ENCODE data around the gene CHRNA3.

Gene CHRNA3

GRCh38 chr15:78605201-78605600 is 15.6 kb downstream of the CHRNA3 start:
- H3K36me3 ChIP-seq (ENCODE audit: insufficient read depth, low read length) = no peaks in the 10 kb centered on the region
- TF ChIP-seq, protein P1, sequence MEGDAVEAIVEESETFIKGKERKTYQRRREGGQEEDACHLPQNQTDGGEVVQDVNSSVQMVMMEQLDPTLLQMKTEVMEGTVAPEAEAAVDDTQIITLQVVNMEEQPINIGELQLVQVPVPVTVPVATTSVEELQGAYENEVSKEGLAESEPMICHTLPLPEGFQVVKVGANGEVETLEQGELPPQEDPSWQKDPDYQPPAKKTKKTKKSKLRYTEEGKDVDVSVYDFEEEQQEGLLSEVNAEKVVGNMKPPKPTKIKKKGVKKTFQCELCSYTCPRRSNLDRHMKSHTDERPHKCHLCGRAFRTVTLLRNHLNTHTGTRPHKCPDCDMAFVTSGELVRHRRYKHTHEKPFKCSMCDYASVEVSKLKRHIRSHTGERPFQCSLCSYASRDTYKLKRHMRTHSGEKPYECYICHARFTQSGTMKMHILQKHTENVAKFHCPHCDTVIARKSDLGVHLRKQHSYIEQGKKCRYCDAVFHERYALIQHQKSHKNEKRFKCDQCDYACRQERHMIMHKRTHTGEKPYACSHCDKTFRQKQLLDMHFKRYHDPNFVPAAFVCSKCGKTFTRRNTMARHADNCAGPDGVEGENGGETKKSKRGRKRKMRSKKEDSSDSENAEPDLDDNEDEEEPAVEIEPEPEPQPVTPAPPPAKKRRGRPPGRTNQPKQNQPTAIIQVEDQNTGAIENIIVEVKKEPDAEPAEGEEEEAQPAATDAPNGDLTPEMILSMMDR (IDR thresholded peaks at IDR 0.05; ENCODE audit: borderline replicate concordance, extremely low read depth, low read length, poor library complexity, severe bottlenecking) = no peak
- H3K27me3 ChIP-seq (ENCODE audit: insufficient read depth, low read length, poor library complexity) = no peaks in the 10 kb centered on the region
- H3K79me2 ChIP-seq (ENCODE audit: insufficient read depth, low read length) = no peaks in the 10 kb centered on the region
- no peak overlapping the region for H3K9ac ChIP-seq (ENCODE audit: low read depth, low read length)
- H3K4me1 ChIP-seq (ENCODE audit: insufficient read depth, low read length) = no peaks in the 10 kb centered on the region
- DNase-seq (no peak), ATAC-seq (ENCODE audit: insufficient read depth, low read depth) (no peak)
- H3K9me3 ChIP-seq (ENCODE audit: insufficient read depth, low read length, severe bottlenecking) = no peaks in the 10 kb centered on the region
- H3K4me2 ChIP-seq (ENCODE audit: insufficient read depth, low read length) = no peak overlapping the region
- no peak overlapping the region for H3K27ac ChIP-seq (ENCODE audit: low read length)
- no peak overlapping the region for H2AFZ ChIP-seq (ENCODE audit: low read depth, low read length)
- H4K20me1 ChIP-seq (ENCODE audit: insufficient read depth, low read length) = no peaks in the 10 kb centered on the region
- no peak overlapping the region for H3K4me3 ChIP-seq (ENCODE audit: low read depth in 1 of 2, low read length in 2 of 2)

DNA sequence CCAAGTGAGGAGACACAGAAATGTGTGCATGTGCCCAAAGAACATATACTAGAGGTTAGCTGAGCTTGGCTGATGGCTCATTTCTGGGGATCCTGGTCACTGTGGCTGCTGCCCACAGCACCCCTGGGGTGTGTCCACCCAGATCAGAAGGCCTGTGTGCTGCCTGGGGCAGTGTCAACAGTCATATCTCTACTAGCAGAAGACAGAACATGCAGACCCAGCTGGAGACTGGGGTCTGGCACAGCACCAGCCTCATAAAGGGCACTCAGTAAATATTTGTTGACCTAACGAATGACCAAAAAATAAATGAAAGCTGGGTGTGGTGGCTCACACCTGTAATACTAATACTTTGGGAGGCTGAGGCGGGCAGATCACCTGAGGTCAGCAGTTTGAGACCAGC is 16.4 kb downstream of the CHRNA3 start:
- H3K4me2 ChIP-seq (ENCODE audit: insufficient read depth, low read length) = no peak overlapping the region
- DNase-seq = no peak
- H4K20me1 ChIP-seq (ENCODE audit: insufficient read depth, low read length) = no peaks in the 10 kb centered on the region
- H3K27ac ChIP-seq (ENCODE audit: low read length) = no peak overlapping the region
- no peaks in the 10 kb centered on the region for H3K27me3 ChIP-seq (ENCODE audit: insufficient read depth, low read length, poor library complexity)
- no peaks in the 10 kb centered on the region for H3K79me2 ChIP-seq (ENCODE audit: insufficient read depth, low read length)
- H3K4me1 ChIP-seq (ENCODE audit: insufficient read depth, low read length) = no peaks in the 10 kb centered on the region
- no peak overlapping the region for H2AFZ ChIP-seq (ENCODE audit: low read depth, low read length)
- ATAC-seq (ENCODE audit: insufficient read depth, low read depth) = no peak
- TF ChIP-seq, protein P1 (IDR thresholded peaks at IDR 0.05; ENCODE audit: borderline replicate concordance, extremely low read depth, low read length, poor library complexity, severe bottlenecking) = no peak
- TF ChIP-seq EZH2 (IDR thresholded peaks at IDR 0.05; ENCODE audit: borderline replicate concordance, low read depth, low read length, severe bottlenecking) = no peak
- H3K9ac ChIP-seq (ENCODE audit: low read depth, low read length) = no peak overlapping the region
- no peak overlapping the region for H3K4me3 ChIP-seq (ENCODE audit: low read depth in 1 of 2, low read length in 2 of 2)
- H3K36me3 ChIP-seq (ENCODE audit: insufficient read depth, low read length) = no peaks in the 10 kb centered on the region
- no peaks in the 10 kb centered on the region for H3K9me3 ChIP-seq (ENCODE audit: insufficient read depth, low read length, severe bottlenecking)

DNA sequence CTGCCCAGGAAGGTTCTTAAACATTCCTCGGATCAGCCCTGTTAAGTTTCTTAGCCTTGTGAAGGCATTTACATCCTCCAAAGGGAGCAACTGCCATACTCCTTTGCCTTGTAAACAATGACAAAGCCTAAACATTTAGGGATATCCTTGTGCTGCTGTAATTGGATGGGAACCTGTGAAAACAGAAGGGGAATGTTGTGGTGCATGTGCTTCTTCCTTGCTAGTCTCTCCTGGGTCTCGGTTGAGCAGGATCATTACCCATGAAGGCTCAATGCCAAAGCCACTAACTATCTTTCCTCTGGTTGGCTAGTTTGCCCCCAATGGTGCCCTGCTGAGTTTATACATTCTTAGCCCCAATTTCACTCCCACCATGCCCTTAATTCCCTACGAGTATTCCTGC is 17.3 kb downstream of the CHRNA3 start:
- no peaks in the 10 kb centered on the region for H3K36me3 ChIP-seq (ENCODE audit: insufficient read depth, low read length)
- no peaks in the 10 kb centered on the region for H4K20me1 ChIP-seq (ENCODE audit: insufficient read depth, low read length)
- H3K4me1 ChIP-seq (ENCODE audit: insufficient read depth, low read length) = no peaks in the 10 kb centered on the region
- ATAC-seq (ENCODE audit: insufficient read depth, low read depth) (no peak), DNase-seq (no peak)
- H3K4me2 ChIP-seq (ENCODE audit: insufficient read depth, low read length) = no peak overlapping the region
- no peaks in the 10 kb centered on the region for H3K9me3 ChIP-seq (ENCODE audit: insufficient read depth, low read length, severe bottlenecking)
- no peaks in the 10 kb centered on the region for H3K27me3 ChIP-seq (ENCODE audit: insufficient read depth, low read length, poor library complexity)
- TF ChIP-seq EZH2 (IDR thresholded peaks at IDR 0.05; ENCODE audit: borderline replicate concordance, low read depth, low read length, severe bottlenecking) = no peak
- TF ChIP-seq, protein P1 (IDR thresholded peaks at IDR 0.05; ENCODE audit: borderline replicate concordance, extremely low read depth, low read length, poor library complexity, severe bottlenecking) = no peak
- no peak overlapping the region for H2AFZ ChIP-seq (ENCODE audit: low read depth, low read length)
- no peak overlapping the region for H3K9ac ChIP-seq (ENCODE audit: low read depth, low read length)
- H3K4me3 ChIP-seq (ENCODE audit: low read depth in 1 of 2, low read length in 2 of 2) = no peak overlapping the region
- H3K27ac ChIP-seq (ENCODE audit: low read length) = no peak overlapping the region
- no peaks in the 10 kb centered on the region for H3K79me2 ChIP-seq (ENCODE audit: insufficient read depth, low read length)

DNA sequence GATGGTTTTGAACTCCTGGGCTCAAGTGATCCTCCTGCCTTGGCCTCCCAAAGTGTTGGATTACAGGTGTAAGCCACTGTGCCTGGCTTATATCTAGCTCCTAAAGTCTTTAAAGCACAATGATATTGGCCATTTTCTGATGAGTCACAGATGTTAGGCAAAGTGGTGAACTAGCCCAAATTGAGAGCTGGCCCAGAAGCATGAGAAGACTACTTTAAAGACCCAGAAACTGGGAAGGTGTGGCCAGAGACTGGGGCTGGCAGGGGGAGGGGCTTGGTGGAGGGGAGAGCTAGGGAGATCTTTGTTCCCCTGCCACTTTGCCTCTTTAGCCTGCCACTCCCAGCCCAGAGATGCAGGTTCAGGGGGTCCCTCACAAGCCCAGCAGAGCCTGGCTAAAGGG is 21.6 kb downstream of the CHRNA3 start:
- ATAC-seq (ENCODE audit: insufficient read depth, low read depth) (no peak), DNase-seq (no peak)
- no peaks in the 10 kb centered on the region for H3K9me3 ChIP-seq (ENCODE audit: insufficient read depth, low read length, severe bottlenecking)
- H2AFZ ChIP-seq (ENCODE audit: low read depth, low read length) = no peak overlapping the region
- no peaks in the 10 kb centered on the region for H4K20me1 ChIP-seq (ENCODE audit: insufficient read depth, low read length)
- H3K4me1 ChIP-seq (ENCODE audit: insufficient read depth, low read length) = no peaks in the 10 kb centered on the region
- H3K79me2 ChIP-seq (ENCODE audit: insufficient read depth, low read length) = no peaks in the 10 kb centered on the region
- TF ChIP-seq, protein P1 (IDR thresholded peaks at IDR 0.05; ENCODE audit: borderline replicate concordance, extremely low read depth, low read length, poor library complexity, severe bottlenecking) = no peak
- no peak for TF ChIP-seq EZH2 (IDR thresholded peaks at IDR 0.05; ENCODE audit: borderline replicate concordance, low read depth, low read length, severe bottlenecking)
- H3K27me3 ChIP-seq (ENCODE audit: insufficient read depth, low read length, poor library complexity) = no peaks in the 10 kb centered on the region
- H3K4me2 ChIP-seq (ENCODE audit: insufficient read depth, low read length) = no peak overlapping the region
- H3K27ac ChIP-seq (ENCODE audit: low read length) = no peak overlapping the region
- no peak overlapping the region for H3K9ac ChIP-seq (ENCODE audit: low read depth, low read length)
- no peaks in the 10 kb centered on the region for H3K36me3 ChIP-seq (ENCODE audit: insufficient read depth, low read length)
- H3K4me3 ChIP-seq (ENCODE audit: low read depth in 1 of 2, low read length in 2 of 2) = no peak overlapping the region

Measured in DND-41 (cell line).